Left forelimb (tissue), 1 donor: Measurements from ENCODE around the gene DSC2.
A peak's percentile ranks its signal among the peaks of the same experiment; 100 is the strongest.
"Not testable (repeated sequence)": the region's sequence is repeated elsewhere in the genome, so short reads cannot be mapped to it uniquely, and the experiment has no call there.

Source experiments
- DNase-seq: peaks from one replicate; pipeline ENCODE4 v3.0.0-alpha.2; 2018; ENCODE audit warnings: low spot score

Gene DSC2

GRCh38 chr18:31042406-31043181 is 59.6 kb downstream of the DSC2 start, which contains the start of gene DSC3:
Gene DSC3, minus strand, starts transcription at chr18:31042742. Its CDS starts 82 bp downstream, at chr18:31042660.
- peak; percentile 74 for DNase-seq

- DNase-seq, result no peak
Observed at GRCh38 chr18:31042084-31042405, 60.2 kb downstream of the DSC2 start.

- no peak for DNase-seq
Observed at GRCh38 chr18:31041271-31042083, 60.7 kb downstream of the DSC2 start.

GRCh38 chr18:31040686-31041270 is 61.4 kb downstream of the DSC2 start:
- no peak for DNase-seq

- no peak for DNase-seq
Observed at GRCh38 chr18:31039426-31039825, 62.8 kb downstream of the DSC2 start.

GRCh38 chr18:31037686-31038085 is 64.5 kb downstream of the DSC2 start:
- DNase-seq, result not testable (repeated sequence)

GRCh38 chr18:31034541-31034940 is 67.7 kb downstream of the DSC2 start:
- DNase-seq, result no peak

GRCh38 chr18:31030574-31031278 is 71.5 kb downstream of the DSC2 start:
- no peak for DNase-seq

- no peak for DNase-seq
Observed at GRCh38 chr18:31015715-31016434, 86.3 kb downstream of the DSC2 start.

- DNase-seq, result not testable (repeated sequence)
Observed at GRCh38 chr18:31011455-31011854, 90.8 kb downstream of the DSC2 start.

GRCh38 chr18:31010601-31011000 is 91.6 kb downstream of the DSC2 start:
- DNase-seq, result no peak
